ENCODE measurements around the gene PSRC1.

The PSRC1 gene

DNA sequence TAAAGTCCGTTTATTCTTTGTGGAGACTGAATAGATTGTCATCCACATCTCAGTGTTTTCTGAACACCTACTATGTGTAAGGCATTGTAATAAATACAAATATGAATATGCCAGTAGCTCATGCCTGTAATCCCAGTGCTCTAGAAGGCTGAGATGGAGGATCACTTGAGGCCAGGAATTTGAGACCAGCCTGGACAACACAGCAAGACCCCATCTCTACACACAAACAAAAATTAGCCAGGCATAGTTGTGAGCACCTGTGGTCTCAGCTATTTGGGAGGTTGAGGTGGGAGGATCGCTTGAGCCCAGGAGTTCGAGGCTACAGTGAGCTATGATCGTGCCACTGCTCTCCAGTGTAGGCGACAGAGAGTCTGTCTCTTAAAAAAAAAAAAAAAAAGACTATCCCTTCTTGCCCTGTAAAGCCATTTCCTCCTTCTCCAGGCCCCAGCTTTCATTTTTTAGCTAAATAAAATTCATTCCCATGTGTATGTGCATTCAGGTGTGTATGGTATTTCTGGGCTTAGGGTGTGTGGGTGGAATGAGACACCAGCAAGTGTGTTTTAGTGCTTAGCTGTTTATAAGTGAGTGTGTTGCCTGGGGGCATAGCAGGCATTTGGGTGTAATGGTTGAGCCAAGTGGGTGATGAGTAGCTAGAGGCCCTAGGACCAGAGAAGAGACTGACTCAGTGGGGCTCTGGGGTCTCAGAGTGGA is 25.8 kb downstream of the PSRC1 start:
- DNase-seq = no peak

- DNase-seq = no peak
These were observed 26.9 kb downstream of the PSRC1 start for GRCh38 chr1:109256085-109256484.

DNA sequence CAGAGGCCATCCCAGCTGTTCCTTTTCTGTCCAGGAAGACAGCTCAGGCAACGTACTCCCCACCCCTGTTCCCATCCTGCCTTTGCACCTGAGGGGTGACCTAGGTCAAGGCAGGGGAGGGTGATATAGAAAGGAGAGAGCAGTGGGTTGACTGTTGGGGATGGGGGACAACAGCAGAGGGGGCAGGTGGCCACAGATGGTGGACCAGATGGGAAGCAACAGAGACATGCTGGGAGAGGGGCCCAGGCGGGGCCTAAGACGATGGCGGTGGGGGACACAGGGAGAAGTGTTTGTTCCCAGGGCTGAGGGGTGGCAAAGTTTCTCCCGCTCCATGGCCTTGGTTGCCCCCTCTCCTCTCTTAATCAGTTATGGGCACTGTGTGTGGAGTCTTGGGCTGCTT is 27.3 kb downstream of the PSRC1 start:
- DNase-seq = no peak

GRCh38 chr1:109255097-109255651 is 27.8 kb downstream of the PSRC1 start:
- no peak for DNase-seq

GRCh38 chr1:109254621-109255096 is 28.3 kb downstream of the PSRC1 start:
- DNase-seq = no peak

GRCh38 chr1:109253803-109254620 is 28.9 kb downstream of the PSRC1 start:
- DNase-seq = no peak

- DNase-seq = no peak
These were observed 29.8 kb downstream of the PSRC1 start for GRCh38 chr1:109252893-109253802.

- DNase-seq = no peak
These were observed 30.6 kb downstream of the PSRC1 start for GRCh38 chr1:109252167-109252892.

DNA sequence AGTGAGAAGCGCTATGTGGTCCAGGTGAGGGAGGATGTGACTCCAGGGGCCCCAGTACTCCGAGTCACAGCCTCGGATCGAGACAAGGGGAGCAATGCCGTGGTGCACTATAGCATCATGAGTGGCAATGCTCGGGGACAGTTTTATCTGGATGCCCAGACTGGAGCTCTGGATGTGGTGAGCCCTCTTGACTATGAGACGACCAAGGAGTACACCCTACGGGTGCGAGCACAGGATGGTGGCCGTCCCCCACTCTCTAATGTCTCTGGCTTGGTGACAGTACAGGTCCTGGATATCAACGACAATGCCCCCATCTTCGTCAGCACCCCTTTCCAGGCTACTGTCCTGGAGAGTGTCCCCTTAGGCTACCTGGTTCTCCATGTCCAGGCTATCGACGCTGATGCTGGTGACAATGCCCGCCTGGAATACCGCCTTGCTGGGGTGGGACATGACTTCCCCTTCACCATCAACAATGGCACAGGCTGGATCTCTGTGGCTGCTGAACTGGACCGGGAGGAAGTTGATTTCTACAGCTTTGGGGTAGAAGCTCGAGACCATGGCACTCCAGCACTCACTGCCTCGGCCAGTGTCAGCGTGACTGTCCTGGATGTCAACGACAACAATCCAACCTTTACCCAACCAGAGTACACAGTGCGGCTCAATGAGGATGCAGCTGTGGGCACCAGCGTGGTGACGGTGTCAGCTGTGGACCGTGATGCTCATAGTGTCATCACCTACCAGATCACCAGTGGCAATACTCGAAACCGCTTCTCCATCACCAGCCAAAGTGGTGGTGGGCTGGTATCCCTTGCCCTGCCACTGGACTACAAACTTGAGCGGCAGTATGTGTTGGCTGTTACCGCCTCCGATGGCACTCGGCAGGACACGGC is 31.4 kb downstream of the PSRC1 start:
- no peak for DNase-seq

DNA sequence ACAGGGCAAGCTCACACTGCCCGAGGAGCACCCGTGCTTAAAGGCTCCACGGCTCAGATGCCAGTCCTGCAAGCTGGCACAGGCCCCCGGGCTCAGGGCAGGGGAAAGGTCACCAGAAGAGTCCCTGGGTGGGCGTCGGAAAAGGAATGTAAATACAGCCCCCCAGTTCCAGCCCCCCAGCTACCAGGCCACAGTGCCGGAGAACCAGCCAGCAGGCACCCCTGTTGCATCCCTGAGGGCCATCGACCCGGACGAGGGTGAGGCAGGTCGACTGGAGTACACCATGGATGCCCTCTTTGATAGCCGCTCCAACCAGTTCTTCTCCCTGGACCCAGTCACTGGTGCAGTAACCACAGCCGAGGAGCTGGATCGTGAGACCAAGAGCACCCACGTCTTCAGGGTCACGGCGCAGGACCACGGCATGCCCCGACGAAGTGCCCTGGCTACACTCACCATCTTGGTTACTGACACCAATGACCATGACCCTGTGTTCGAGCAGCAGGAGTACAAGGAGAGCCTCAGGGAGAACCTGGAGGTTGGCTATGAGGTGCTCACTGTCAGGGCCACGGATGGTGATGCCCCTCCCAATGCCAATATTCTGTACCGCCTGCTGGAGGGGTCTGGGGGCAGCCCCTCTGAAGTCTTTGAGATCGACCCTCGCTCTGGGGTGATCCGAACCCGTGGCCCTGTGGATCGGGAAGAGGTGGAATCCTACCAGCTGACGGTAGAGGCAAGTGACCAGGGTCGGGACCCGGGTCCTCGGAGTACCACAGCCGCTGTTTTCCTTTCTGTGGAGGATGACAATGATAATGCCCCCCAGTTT is 32.3 kb downstream of the PSRC1 start:
- DNase-seq = no peak

GRCh38 chr1:109249654-109250401 is 33.1 kb downstream of the PSRC1 start:
- DNase-seq = no peak

DNA sequence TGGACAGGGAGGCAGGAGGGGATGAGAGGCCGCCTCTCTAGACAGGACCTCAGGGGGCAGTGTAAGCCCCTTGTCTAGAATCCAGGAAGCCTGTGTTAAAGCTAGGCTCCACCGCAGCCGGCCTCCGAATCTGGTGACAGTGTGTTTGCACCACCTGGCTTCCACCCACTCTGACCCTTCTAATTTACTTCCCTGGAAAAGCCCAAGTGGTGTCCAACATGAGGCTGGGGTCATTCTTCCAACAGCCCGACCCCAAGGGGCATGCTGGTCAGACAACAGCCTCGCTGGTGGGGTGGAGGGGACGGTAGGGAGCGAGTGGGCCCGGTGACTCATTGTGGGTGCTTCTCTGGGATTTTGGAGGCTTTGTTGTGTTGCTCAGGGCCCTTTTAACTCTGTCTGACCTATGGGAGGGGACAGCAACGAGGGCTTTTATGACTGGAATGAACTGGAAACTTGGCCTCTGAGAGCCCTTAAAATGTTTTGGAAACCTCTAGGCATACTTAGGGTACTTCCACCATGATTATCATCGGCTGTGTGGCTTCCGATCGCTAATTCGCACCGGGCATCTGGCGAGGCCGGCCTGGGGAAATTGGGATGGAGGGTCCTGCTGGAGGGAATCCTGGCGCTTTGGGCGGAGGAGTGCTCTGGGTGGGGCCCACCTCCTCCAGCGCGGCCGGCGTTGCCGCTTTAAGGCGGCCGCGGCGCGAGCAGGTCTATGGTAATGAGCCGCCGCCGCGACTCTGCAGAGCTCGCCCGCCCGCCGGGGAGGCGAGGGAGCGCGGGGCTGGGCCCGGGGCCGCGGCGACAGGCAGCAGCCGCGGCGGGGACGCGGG is 33.9 kb downstream of the PSRC1 start, which contains the start of gene CELSR2:
Gene CELSR2 (plus strand): TSS at position 743 of the 833 bp plus-strand sequence. CDS start 541 bp downstream, outside the sequence.
- no peak for DNase-seq

GRCh38 chr1:109248444-109248796 is 34.5 kb downstream of the PSRC1 start:
- DNase-seq = no peak

DNA sequence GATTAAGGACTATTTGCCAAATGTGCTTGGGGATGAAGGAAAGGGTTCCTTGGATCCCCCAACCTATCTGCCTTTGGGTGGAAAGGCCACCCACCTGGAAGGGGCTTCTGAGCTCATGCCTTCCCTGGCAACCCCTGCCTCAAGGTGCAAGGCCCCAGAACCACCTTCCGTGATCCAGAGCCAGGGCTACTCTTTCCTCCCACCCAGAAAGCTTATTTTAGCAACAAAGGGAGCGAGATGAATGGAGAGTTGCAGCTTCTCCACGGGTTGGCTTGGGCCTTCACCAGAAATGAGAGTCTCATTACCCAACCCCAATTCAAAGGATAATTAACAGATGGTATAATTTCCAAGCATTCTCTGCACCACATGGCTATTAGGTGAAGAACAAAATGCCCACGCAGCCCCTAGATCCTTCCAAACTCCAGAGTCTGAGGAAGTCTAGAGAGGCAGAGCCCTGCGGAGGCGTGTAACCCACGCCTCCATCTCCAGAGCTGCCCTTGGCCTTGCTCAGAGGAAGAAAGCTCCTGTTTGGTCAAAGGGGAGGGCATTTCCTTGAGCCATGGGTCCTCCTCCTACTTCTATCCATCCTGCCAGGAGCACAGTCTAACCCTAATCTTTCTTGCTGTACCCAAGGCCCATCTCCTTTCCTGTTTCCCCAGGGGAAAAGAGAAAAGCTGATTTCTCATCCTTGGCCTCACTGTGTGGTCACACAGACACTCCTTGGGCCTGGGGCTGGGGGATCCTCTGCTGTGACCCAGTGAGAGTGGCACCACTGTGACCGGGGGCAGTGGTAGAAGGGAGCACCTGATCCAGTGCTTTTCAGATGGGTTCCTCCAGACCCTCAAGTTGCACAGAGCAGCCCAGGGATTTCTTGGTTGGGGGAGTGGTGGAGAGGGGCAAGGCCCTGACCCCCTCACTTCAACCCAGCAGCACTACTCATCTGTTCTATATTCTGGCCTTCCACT is 35.3 kb downstream of the PSRC1 start:
- no peak for DNase-seq

GRCh38 chr1:109246141-109246551 is 36.8 kb downstream of the PSRC1 start:
- DNase-seq = no peak

DNA sequence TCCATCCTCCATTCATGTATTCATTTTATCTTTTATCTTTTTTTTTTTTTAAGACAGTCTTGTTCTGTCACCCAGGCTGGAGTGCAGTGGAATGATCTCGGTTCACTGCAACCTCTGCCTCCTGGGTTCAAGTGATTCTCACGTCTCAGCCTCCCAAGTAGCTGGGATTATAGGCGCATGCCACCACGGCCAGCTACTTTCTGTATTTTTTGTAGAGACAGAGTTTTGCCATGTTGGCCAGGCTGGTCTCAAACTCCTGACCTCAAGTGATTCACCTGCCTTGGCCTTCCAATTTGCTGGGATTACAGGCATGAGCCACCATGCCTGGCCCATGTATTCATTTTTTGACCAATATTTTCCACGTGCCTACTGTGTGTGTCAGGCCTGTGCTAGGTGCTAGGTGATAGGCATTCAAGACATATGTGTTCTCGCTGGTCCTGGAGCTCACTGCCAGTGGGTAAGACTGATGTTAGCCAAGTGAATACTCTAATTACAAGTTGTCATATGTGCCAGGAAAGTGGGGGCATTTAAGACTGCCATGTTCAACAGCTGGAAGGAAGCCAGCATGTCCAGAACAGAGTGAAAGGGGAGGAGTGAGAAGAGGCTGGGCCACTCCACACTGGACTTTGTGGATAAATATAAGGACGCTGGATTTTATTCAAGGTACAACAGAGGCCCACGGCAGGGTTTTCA is 38.9 kb downstream of the PSRC1 start:
- DNase-seq = no peak
